C4-2B (cell line): ENCODE data around the gene MRAS.

Source experiments
- H3K27ac ChIP-seq: fragments of 450-650 bp; 2 replicates; pipeline ENCODE4 v1.5.1; 2017
- ZFX ChIP-seq: fragments of 450-650 bp; IDR thresholded peaks from 2 replicates; pipeline ENCODE4 v1.6.1; 2017
- TF ChIP-seq, protein P1 (sequence below): fragments of 450-650 bp; conservative IDR thresholded peaks from 2 replicates; pipeline ENCODE4 v1.5.1; 2017; ENCODE audit warnings: mild to moderate bottlenecking

Gene MRAS

DNA sequence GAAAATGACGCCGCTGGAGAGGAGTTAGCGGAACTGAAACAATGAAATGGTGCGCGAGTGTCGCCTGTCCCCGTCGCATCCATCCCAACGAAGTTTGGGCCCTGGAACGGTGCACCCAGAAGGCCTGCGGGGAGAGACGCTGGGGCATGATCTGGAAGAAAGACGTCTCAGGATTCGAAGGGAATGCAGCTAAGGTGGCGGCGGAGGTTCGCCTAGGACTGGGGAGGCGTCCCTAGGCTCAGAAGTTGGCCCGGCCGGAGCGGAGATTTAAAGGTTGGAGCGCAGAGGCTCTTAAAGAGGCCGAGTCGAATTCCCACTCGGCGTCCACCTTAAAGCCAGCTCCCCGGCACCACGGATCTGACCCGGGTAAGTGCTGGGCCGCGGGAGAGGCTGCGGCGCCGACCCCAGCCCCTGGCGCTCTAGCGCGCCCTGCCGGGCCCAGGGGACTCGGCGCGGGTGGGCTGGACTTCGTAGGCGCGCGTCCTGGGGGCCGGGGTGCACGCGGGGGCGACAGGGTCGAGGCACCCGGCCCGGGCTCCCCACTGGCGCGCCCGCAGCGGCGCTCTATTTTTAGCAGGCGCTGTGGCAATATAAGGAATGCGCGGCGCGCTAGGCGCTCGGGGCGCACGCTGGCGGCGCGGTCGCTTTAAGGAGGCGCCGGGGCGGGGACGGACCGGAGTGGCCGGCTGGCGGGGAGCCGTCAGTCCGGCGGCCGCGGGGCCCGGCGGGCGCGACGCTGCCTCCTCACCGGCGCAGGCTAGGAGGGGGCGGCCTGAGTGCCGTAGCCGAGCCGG is at the start of gene MRAS:
TSS of gene MRAS (plus strand) at position 620 of the 794 bp plus-strand sequence. CDS start 24,305 bp downstream, outside the sequence.
- TF ChIP-seq ZFX = peak; percentile 42; the same call in 1 of the 2 replicates
- TF ChIP-seq, protein P1, sequence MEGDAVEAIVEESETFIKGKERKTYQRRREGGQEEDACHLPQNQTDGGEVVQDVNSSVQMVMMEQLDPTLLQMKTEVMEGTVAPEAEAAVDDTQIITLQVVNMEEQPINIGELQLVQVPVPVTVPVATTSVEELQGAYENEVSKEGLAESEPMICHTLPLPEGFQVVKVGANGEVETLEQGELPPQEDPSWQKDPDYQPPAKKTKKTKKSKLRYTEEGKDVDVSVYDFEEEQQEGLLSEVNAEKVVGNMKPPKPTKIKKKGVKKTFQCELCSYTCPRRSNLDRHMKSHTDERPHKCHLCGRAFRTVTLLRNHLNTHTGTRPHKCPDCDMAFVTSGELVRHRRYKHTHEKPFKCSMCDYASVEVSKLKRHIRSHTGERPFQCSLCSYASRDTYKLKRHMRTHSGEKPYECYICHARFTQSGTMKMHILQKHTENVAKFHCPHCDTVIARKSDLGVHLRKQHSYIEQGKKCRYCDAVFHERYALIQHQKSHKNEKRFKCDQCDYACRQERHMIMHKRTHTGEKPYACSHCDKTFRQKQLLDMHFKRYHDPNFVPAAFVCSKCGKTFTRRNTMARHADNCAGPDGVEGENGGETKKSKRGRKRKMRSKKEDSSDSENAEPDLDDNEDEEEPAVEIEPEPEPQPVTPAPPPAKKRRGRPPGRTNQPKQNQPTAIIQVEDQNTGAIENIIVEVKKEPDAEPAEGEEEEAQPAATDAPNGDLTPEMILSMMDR = peak; percentile 71

DNA sequence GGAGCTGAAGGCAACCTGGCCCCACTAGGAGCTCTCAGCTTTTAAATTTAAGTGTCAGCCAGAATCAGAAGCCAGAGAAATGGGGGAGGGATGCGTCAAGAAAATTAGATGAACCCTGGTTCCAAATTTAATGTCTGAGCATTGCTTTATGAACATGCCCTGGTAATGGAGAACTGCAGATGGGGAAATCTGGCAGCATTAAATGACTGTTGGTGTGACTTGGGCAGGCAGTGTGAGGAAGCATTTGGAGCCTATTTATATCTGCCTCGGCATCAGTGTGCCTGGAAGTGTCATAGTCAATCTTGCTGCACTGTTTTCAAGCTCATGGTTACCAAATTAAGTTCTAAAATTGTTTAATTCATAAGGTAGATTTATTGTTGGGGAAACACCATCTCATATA is 47.7 kb upstream of the MRAS start:
- TF ChIP-seq ZFX = no peak
- TF ChIP-seq, protein P1 = no peak
- no peak overlapping the region for H3K27ac ChIP-seq

More for the DNA sequence above, at the start of gene MRAS:
- H3K27ac ChIP-seq = peak within 1 kb of the TSS; percentile 44

DNA sequence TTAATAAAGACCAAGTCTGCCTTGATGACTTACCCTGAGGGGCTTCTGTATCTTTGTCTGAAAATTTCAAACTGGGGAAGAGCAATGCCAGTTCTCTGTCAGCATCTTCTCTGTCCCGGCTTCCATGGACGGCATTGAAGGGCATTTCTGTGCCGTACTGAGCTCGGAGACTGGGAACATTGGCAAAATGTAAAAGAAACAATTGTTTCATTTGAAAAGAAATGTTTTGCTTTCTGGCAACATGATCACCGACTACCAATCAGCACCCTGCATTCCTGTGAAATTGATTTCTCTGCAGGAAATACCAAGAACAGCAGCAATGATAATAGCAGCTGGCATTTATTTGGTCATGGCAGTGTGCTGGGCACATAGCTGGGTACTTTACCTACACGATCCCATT is 44.9 kb upstream of the MRAS start:
- no peak overlapping the region for H3K27ac ChIP-seq
- TF ChIP-seq, protein P1 = no peak
- no peak for TF ChIP-seq ZFX

DNA sequence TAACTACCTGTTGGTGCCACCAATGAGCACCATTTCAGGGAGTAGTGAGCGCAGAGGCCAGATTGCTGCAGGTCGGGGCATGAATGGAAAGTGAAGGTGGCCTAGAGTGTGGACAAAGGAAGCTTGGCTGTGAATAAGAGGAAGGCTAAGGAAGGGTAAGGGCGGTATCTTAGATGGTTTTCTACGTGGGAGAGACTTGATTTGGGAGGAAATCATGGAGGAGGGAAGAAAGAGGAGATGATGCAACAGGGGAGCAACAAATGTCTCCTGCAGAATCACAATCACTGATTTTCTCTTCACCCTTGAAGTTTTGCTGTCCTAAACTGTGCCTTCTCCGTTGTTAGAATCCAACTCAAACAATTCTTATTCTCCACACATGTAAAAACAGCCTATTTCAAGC is 40.5 kb upstream of the MRAS start:
- no peak overlapping the region for H3K27ac ChIP-seq
- TF ChIP-seq, protein P1 = no peak
- TF ChIP-seq ZFX = no peak

DNA sequence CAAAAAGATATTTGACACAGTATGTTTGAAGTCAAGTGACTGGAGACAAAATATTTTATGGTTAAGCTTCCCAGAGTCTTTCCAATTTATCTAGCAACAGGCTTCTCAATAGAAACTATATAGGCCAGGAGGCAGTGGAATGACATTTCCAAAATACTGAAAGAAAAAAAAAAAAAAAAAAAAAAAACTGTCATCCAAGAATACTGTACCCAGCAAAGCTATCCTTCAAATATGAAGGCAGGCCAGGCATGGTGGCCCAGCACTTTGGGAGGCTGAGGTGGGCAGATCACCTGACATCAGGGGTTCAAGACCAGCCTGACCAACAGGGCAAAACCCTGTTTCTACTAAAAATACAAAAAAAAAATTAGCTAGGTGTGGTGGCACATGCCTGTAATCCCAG is 39.6 kb upstream of the MRAS start:
- no peak overlapping the region for H3K27ac ChIP-seq
- TF ChIP-seq, protein P1 = no peak
- no peak for TF ChIP-seq ZFX

DNA sequence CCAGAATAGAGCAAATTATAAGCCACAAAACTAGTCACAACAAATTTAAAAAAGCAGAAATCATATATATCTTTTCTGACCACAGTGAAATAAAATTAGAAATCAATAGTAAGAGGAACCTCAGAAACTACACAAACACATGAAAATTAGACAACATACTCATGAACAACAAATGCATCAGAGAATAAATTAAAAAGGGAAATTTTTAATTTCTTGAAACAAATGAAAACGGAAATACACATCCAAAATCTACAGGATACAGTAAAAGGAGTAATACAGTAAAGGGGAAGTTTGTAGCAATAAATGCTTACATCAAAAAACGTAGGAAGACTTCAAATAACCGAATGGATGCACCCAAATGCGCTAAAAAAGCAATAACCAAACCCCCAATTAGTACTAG is 37.9 kb upstream of the MRAS start:
- TF ChIP-seq, protein P1 = no peak
- no peak for TF ChIP-seq ZFX
- no peak overlapping the region for H3K27ac ChIP-seq

DNA sequence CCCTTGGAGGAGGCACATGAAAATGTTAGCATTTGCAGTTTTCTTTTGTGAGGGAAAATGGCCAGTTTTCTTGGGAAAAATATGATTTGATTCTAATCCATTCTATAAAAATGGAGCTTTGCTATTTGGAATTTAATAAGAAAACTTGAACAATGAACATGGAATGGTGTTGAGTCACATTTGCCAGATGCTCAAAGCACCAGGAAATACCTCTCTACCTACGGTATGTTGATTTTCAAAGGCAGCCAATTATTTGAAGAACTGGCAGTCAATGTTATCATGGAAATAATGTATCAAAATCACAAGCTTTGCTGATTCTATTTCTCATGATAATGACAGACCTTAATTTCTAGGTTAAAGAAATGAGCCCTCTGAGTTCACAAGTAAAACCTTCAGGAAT is 33.6 kb upstream of the MRAS start:
- TF ChIP-seq, protein P1 = no peak
- TF ChIP-seq ZFX = no peak
- H3K27ac ChIP-seq = no peak overlapping the region
